Measurements from ENCODE around the gene SAPCD2. TPM values are rescaled to one million over a fixed set of nuclear protein-coding genes. Genes with fewer than 3 reads are reported as not detected.

SAPCD2 gene
- total and polyA plus RNA-seq, 9 of the 15 experiments (the other 6 are each of a cell fraction or from before 2014, with no cell fraction given) = 3.4 to 91.8 (median 18.8) TPM

- Histone ChIP-seq H3K4me1 (replicated peaks in 1 of 2; ENCODE audit: control insufficient read depth in 2 of 2, insufficient read depth in 2 of 2, low read length in 2 of 2) (peaks cover 0 to 69% of the 10 kb centered on the region in 2 experiments; a peak in 3 of 5 replicates), H3K4me2 (ENCODE audit: insufficient read depth, low read length) (no peak overlapping the region), H3K36me3 (ENCODE audit: control insufficient read depth, insufficient read depth, low read length) (no peaks in the 10 kb centered on the region), H3K27ac (ENCODE audit: extremely low read depth, low read depth, low read length) (no peak overlapping the region), H3K9ac (ENCODE audit: insufficient read depth in 1 of 2, low read depth in 2 of 2, low read length in 2 of 2) (peak overlapping the region in 1 of 2 experiments; percentile 36; a peak in 1 of 4 replicates), H3K9me3 (replicated peaks; ENCODE audit: control insufficient read depth, insufficient read depth, low read depth, low read length) (no peaks in the 10 kb centered on the region), H2AFZ (ENCODE audit: low read depth, low read length) (no peak overlapping the region), H3K4me3 (no peak overlapping the region), H3K9me1 (ENCODE audit: control insufficient read depth, insufficient read depth, low read length) (no peaks in the 10 kb centered on the region), H3K27me3 (ENCODE audit: control insufficient read depth in 2 of 2, insufficient read depth in 2 of 2, low read length in 2 of 2) (peaks cover 0 to 22% of the 10 kb centered on the region in 2 experiments; a peak in 1 of 5 replicates), H3K79me2 (ENCODE audit: control insufficient read depth, insufficient read depth, low read length) (no peaks in the 10 kb centered on the region), H4K20me1 (replicated peaks; ENCODE audit: control insufficient read depth, insufficient read depth, low read length) (0 out of 2 replicates have a peak, but pooled peaks cover 2% of the 10 kb centered on the region)
- BruUV-seq (replicated peaks) = no TSS peak
- ChIA-PET POLR2A (interaction anchor here (0.6 to 0.8 kb wide), 5 partner anchors 8 to 95 kb away, joined by 3 read pairs; no protein-coding TSS in a partner anchor), CTCF (ENCODE audit: low intra/inter-chr PET ratio) (interaction anchor here (0.6 kb wide), 1 partner anchor 33 kb away, joined by 3 read pairs; no protein-coding TSS in a partner anchor)
- no peak for FAIRE-seq
- TF ChIP-seq NFIC (IDR thresholded peaks at IDR 0.05) (peak; percentile 15; the same call in 1 of the 2 replicates), USF2 (CRISPR knock-in tag; IDR thresholded peaks at IDR 0.05) (0 out of 2 replicates have a peak, but pooled peaks have one; percentile 4), MAZ (CRISPR knock-in tag; conservative IDR thresholded peaks at IDR 0.05 in 1 of 2, IDR thresholded peaks at IDR 0.05 in 1 of 2) (no peak), EGR1 (conservative IDR thresholded peaks at IDR 0.05) (peak; percentile 77)
- TF ChIP-seq, protein P1, sequence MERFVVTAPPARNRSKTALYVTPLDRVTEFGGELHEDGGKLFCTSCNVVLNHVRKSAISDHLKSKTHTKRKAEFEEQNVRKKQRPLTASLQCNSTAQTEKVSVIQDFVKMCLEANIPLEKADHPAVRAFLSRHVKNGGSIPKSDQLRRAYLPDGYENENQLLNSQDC (CRISPR knock-in tag; IDR thresholded peaks at IDR 0.05) = no peak
- 9% methylated on average over 13 of the region's 13 CpGs for WGBS (ENCODE audit: insufficient coverage, low coverage, missing lambda C conversion rate)
- no peak for ATAC-seq
- in situ Hi-C loops (cut with MboI) (loop anchor here (5.0 kb wide), 2 partner anchors 90 to 265 kb away; partner anchors contain the start of gene C8G), intact Hi-C loops (cut with micrococcal nuclease) (no loop called here)
- DNase-seq (ENCODE audit: extremely low read depth in 1 of 4, low spot score in 3 of 4) = peak in 1 of 4 experiments; percentile 24
These were observed 33.3 kb downstream of the SAPCD2 start for GRCh38 chr9:137037035-137037434.

All from K562 (cell line).